M059J (cell line): Measurements from ENCODE around the gene GNGT2. TPM values are rescaled to one million over a fixed set of nuclear protein-coding genes. Genes with fewer than 3 reads are reported as not detected.

ENCODE experiments used
- DNase-seq: peaks from one replicate; pipeline ENCODE4 v3.0.0-alpha.2; 2012; ENCODE audit warnings: low read depth
- total RNA-seq: library from RNA; depleted of rRNA; stranded (reverse); fragments of >200 nt; shearing (Covaris generic); gene quantifications from 2 replicates; pipeline ENCODE4 v1.2.3, GENCODE V29; 2014

GNGT2 gene
- total RNA-seq, 1 experiment from 2014 or later, result 0.49 TPM

DNA sequence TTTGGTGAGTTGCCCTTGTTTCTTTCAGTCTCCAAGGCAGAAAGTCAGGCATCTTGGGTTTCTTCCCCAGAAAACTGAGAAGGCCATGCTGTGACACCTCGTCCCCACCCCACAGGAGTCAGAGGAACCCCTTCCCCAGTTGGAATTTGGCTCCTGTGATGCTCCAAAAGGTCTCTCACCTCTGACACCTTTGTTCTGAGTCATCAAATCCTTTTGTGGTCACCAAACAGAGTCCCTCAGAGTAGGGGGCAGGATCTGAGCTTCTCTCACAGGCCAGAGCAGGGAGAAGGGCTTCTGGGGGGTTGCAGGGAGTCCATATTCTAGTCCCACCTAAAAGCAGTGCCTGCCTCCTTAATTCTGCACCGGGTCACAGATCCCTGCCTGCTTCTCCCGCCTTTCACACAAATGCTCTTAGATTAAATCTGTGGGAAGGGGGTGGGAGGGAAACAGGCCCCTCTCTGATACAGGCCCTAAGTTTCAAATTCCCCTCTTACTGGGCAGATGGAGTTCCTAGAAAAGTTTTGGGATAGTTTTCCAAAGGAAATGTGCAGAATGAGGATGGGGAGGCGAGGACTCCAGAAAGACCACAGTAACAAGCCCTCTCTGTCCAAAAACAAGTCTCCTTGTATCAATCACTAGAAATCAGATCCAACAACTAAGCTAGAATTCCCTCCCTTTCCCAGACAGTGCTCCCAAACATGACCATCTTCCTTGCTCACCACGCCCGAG, 18.9 kb upstream of the GNGT2 start:
- no peak for DNase-seq

DNA sequence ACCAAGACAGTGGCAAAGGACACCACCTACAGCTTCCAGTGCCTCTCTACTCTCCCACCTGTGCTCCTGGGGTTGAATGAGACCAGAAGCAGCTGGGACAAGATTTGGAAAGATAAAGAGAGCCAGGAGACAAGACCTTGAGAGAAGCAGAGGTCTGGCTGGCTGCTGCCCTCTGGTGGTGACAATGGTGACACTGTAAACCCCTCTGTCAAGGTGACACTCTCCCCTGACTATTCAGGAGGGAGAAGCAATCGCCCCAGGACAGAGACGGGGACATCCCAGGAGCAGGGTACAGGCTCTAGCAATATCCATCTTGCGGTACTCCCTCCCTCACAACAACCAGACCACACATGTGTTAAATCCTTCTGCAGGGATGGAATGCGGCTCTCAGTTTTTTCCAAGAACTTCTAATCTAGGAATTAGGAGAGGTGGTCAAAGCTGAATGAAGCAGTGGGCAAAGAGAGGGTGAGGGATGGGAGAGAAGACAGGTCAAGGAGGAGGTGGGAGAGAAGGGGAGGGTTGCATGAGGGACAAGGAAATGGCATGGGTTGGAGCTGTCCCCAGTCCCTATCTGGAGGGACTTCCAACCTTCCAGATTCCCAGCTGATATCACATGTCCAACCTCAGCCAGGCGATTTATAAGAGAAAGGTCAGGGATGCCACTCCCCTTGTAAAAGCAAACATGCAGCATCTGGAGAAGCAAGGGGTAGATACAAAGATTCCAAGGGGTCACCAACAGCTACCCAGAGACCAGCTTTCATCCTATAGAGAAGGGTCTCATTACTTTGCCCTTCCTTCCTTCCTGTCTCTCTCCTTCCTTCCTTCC, 17.3 kb upstream of the GNGT2 start:
- DNase-seq, result peak; percentile 72

DNA sequence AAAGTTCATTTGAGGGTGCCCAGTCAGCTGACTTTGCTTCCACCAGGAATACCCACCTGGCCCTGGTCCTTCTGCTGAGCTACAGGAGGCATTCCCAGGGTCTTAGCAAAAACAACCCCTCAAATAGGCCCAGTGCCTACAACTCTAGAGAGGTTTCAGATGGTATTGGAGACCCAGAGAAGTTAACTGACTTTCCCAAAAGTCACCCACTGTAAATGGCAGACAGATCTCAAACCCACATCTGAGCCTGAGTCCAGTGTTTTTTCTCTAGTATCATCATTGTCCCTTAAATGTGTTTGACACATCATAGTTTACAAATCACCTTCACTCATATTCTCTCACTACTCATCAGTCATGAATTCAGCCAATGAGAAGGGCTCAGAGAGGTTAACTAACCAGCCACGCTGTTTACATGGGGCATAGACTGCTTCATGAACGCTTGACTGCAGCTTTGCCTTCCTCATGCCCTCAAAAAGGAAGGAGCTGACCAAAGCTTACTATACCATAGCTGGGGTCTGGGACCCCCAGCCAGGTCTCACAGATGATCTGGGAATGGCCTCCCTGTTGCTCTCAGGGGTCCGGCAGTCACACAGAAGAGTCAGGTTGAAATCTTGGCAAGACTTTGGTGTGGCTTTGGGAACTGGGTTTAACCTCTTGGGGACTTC, 16.5 kb upstream of the GNGT2 start:
- DNase-seq, result no peak

DNA sequence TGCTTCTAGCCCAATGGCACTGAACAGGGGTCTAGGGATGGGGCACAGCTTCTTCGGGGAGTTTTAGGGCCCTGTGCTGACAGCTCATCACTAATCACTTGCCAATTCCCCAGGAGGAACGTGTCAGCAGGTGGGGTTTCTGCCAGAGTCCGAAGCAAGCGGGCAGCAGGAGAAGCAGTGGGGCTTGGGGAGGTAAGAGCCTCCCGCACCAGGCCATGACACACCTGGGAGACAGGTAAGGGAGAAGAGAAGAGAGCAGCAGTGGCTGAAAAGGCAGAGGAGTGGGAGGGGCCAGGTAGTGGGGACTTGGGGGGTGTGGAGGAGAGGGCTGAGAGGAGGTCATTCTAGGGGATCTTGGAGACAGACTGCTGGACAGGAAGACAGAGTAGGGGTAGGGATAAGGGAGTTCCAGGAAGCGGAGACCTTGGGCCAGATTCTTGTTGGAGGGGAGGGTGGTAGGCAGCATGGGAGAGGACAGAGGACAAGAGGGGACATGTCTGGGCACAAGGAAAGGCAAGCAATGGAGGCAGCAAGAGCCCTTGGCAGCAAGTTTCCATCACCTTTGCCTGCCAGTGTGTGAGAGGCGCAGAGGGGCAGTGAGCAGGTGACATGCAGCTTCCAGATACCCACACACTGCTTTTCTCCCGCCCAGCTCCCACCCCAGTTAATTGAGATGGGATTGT, 15.3 kb upstream of the GNGT2 start:
- no peak for DNase-seq

DNA sequence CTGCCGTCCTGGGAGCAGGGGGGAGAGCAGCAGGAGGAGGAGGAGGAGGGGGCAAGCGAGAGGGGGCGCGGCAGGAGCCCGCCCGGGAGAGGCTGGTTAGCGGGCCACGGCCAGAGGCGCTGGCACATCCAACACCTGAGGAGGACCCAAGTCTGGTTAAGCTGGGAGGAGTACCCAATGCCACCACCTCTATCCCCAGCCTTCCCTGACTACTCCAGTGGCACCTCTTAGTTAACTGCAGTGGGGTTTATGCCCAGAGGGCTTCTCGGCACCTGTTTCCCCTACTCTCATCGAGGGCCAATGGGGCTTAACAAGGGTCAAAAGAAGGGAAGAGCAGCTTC, 14.6 kb upstream of the GNGT2 start:
- DNase-seq, result no peak

DNA sequence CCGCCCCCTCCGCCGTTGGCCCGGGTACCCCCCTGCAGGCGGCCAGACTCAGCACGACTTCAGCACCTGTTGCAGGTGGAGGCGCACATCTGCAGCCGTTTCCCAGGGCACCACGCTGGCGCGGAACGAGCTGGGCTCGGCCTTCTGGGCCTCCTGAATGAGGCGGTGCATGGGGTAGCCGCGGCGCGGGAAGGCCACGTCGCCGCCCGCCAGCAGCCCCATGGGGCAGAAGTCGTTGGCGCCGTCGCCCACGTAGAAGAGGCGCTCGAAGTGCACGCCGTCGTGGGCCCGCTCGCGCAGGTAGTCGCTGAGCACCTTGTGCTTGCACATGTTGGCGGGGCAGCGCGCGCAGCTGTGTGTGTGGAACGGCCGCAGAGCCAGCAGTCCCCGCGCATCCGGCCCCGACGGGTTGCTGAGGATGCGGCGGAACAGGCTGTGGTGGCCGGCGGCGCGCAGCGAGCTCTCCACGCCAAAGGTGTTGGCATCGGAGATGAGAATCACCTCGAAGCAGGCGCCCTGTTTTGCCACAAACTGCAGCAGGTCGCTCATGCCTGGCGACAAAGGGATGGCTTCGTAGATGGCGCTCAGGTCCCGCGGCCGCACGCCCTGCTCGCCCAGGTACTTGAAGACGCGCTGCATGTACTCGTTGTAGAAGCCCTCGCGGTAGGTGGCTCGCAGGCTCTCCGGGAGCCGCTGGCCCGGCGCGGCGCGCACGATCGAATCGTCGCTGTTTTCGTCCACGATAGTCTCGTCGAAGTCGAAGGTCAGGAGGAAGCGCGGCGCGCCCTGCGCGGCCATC, 14.0 kb upstream of the GNGT2 start:
- DNase-seq, result no peak

DNA sequence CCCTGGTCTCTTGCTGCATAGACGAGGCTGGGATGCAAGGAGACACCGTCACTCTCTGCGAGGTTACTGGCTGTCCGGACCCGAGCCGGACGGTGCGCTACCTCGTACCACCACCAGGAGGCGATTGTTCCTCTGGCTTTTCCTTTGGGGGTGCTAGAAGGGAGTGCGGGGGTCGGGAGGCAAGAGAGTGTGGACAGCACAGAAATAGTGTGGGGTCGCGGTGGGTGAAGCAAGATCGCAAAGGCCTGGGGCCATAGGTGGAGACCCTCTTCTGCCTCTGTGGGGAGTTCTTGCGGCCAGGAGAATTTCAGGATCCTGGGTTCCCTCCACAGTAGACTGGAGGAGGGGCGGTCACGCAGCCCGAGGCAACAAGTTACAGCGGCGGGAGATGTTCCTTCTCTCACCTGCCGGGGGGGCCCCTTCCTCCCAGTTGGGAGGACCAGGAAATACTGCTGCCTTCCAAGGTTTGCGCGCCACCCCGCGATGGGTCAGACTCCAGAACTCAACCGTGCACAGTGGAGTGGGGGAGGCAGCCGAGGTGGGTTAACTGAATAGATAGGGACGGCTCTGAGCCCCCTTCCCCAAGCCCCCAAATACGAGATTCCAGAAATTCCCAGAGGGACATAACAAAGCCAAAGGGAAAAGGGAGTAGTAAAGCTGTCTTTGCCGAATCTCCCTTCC, 13.3 kb upstream of the GNGT2 start:
- peak; percentile 27 for DNase-seq

DNA sequence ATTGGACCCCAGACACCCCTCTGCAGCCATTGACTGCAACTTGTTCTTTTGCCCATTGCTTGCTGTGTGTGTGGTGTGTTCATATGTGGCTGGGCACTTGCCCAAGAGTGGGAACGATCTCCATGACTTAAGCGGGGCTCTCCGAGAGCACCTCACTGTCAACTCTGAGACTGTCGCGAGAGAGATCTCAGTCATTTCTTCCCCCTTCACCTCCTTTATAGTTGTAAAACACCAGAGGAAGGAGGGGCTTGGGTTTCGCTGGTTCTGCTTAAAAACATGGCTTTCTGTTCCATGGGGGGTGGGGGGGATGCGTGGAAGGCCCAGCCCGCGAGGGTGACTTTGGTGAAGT, 12.8 kb upstream of the GNGT2 start:
- DNase-seq, result no peak

DNA sequence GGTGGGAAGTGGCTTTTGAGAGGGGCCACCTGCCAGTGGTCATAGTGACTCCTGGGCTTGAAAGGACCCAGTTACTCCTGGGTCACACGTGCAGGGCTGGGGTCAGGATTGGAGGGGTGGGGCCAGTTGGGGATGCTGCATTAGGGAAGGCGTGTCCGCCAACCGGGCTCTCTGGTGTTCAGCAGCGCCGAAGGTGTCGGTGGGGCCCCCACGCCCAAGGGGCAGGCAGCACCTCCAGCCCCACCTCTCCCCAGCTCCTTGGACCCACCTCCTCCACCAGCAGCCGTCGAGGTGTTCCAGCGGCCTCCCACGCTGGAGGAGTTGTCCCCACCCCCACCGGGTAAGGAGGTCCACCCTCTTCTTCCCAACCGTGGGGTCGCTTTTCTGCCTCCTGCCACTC, 9.6 kb upstream of the GNGT2 start:
- DNase-seq, result no peak

DNA sequence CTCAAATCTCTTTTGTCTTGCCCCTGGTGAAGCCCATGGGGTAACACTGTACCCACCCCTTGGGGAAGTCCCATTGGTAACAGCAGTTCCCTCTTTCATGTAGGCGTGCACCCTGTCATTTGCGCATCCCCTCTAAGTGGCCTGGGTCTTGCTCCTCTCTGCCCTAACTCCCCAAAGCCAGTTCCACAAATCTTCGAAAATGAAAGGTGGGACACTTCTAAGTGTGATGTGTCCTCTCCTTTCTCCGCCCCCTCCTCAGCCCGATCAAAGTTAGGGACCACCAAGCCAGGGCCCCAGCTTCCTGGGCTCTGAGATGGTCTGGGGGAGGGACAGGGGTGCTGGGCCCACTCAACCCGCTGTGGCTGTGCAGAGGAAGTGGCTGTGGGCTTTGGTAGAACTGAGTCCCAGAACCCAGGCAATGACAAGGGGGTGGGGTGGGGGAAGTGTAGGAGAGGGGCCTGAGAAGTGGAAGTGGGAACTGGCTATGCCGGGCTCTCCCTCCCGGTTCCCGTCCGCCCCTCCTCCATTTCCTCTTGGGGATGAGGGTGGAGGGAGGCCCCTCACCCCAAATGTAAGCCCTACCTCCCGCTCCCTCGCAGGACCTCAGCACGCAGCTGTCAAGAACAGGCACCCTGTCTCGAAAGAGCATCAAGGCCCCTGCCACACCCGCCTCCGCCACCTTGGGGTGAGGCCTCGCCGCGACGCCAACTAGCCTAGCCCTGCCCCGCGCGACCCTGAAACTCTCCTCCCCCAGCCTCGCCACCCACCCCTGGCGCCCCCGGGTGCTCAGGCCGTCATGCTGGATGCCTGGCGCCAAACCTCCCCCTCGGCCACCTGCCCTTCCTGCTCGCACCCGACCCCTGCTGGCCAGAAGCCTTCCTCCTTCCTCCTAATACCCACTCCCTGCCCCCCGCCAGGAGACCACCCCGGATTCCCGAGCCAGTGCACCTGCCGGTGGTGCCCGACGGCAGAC, 8.9 kb upstream of the GNGT2 start:
- no peak for DNase-seq

DNA sequence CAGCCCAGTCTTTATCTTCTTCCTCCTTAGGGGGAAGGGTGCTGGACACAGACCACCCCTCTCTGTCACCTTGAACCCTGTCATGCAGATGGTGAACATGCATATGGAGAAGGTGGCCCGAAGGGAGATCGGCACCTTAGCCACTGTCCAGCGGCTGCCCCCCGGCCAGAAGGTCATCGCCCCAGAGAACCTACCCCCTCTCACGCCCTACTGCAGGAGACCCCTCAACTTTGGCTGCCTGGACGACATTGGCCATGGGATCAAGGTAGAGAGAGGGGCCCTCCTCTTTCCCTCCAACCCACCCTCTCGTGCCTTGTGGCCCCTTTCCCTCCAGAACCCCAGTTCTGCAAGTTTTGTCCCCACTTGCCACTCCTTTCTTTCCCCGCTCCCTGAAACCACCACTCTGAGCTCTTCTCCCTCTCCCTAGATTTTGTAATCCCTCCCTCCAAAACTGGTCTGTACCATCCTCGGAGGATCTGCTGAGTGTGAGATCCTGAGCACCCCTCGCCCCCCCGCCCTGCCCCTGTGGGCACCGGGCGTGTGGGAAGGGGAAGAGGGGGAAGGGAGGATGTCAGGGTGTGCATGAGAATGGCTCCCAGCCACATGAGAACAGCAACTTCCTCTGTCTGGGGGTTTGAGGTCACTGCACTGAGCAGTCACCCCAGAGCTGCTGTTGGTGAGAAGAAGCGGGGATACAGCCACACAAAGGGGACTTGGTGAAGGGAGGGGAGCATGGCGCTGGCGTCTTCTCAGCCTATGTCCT, 7.5 kb upstream of the GNGT2 start:
- no peak for DNase-seq

DNA sequence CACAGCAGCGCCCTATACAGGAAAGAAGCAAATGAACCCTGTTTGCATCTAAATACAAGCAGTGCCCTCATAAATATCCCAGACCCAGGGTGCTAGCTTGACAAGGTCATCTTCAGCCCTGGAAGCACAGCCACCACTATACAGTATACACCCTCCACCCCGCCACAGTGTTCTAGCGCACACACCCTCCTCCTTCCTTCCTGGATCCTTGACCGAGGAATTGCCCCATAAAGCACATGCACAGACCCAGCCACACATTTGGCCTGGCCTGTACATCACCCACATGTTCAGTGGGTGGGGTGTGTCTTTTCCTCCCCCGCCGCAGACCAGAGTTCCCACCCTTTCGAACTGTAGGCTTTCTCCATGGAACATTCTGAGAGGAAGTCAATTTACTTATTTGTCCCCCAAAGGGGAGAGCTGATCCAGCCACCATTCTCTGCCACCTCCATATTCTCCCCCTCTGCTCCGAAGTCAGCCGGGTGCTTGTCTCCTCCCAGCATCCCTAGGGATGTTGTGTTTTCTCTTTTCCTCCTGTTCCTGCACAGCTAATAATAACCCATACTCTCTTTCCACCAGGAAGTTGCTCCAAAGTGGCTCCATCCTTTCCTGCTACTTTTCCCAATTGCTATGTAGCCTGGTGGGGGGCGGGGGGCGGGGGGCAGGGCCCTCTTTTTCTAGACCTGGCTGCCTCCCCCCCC, 6.7 kb upstream of the GNGT2 start:
- no peak for DNase-seq

DNA sequence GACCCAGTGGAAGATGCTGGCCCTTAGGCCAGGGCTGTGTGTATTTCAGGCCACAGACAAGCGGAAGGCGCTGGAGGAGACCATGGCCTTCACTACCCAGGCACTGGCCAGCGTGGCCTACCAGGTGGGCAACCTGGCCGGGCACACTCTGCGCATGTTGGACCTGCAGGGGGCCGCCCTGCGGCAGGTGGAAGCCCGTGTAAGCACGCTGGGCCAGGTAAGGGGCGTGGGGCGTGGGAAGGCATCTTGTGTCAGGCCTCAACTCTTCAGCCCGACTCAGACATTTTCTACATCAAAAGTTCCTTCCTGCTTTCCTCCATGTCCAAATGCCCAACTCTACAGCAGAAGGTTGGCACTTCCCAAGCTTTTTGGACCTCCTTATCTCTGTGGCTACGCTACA, 6.1 kb upstream of the GNGT2 start:
- no peak for DNase-seq

DNA sequence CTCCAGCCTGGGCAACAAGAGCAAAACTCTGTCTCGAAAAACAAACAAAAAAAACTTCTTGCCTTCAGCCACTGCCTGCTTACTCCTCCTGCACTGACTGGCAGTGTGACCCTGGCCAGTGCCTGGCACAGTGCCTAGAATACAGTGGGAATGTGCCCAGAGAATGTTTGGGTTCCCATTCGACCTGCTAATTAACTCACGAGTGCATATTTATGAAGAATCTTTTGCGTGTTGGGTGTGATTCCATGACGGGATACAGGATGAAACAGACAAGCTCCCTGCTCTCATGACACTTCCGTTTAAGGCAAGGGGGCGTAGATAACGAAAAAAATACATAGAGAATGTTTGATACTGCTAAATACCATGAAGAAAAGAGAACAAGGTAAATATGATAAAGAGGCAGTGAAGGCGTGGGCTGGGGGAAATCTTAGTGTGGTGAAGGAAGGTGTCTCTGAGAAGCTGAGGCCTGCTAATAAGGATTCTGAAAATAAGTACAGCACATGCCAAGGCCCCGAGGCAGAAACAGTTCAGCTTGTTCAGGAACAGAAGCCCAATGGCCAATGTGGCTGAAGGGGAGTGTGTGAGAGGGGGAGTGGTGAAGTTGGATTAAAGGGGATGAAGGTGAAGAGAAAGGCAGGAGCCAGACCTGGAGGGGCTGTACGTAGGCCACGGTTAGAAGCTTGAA, 4.4 kb upstream of the GNGT2 start:
- peak; percentile 57 for DNase-seq

DNA sequence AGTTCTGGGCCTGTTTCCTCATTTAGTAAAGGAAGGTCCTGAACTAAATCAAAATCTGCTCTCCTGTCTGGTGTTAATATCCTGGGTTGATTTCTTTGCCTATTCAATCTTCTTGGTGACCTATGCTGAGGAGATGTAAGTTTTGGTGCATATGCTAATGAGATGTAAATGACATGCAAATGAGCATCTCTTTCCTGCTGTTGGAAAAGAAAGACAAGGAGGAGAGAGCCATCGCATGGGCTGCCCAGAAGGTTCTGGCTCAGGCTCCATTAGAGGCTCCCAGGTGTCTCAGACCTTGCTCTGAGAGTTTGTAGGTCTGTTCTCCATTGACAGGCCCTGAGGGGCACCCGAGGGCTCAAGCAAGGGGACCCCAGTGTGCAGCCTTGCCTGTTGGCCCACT, 3.5 kb upstream of the GNGT2 start:
- DNase-seq, result no peak

DNA sequence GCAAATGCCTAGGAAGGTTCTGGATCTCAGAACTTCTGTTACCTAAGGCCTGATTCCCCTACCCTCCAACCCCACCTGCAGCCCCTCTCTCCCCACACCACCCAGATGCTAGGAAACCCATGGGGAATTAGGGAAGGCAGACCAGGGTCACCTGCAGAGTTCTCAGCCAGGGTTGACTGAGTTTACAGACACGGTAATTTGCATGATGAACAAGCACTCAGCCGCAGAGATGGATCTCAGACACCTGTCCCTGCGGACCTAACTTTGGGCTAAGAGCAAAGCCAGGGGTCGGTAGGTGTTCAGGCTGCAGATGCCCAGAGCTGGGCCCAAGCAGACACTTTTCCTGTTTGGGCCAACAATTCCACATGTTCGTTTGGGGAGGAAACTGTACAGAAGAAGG, 3.0 kb upstream of the GNGT2 start:
- no peak for DNase-seq

DNA sequence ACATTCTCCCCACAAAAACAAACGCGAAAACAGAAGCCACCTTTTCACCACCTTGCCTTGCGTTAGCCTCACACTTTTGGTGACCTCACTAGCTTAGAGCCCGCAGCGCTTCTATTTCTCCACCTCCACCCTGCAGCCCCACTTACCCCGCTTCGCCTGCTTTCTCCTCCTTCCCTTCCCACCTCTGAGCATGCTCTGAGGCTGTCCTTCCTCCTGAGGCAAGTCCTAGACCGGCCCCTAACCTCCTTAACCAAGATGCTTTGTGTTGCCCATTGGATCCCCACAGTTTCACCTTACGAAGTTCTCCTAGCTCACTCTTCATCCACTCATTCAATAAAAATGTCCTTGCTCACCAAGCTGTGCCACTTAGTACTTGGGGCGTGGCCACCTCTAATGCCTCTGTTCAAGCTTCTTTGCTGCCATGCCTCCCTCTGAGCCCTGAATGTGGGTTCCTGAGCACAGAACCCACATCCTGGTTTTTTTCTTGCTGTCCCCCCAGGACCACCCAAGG, 1.3 kb downstream of the GNGT2 start:
- DNase-seq, result peak; percentile 57

DNA sequence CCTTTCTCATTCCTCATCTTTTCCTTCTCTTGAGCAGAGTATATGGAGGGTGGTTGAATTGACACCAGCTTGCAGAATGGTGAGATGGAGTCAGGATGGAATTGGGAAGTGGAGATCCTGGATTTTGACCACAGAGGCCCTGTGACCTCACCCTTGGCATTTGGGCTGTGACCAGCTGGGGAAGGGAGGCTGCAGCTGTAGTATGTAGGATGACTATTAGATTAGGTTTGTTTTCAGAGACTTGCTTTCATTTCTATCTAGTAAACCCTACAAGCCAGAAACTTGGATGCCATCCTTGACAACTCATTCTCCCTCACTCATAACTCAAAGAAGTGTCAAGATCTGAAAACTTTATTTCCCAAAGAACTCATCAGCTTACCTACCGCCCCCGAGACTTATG, 5.9 kb downstream of the GNGT2 start:
- DNase-seq, result no peak
